Kidney epithelial cell (primary cell): ENCODE measurements around the gene CYP2W1. TPM values are rescaled to one million over a fixed set of nuclear protein-coding genes. Genes with fewer than 3 reads are reported as not detected.

Experiments
- DNase-seq: peaks from one replicate; pipeline ENCODE4 v3.0.0-alpha.2; 2010; ENCODE audit warnings: low read depth
- H3K27me3 ChIP-seq: 2 replicates; pipeline ENCODE4 v1.6.0; 2011; ENCODE audit warnings: low read length; ENCODE audit not compliant: control insufficient read depth, insufficient read depth
- H3K36me3 ChIP-seq: 2 replicates; pipeline ENCODE4 v1.5.1; 2011; ENCODE audit warnings: low read length; ENCODE audit not compliant: control insufficient read depth, insufficient read depth
- H3K4me3 ChIP-seq: 2 replicates; pipeline ENCODE4 v1.5.1; 2011; ENCODE audit warnings: low read depth, mild to moderate bottlenecking, control low read depth, low read length
- CTCF ChIP-seq: IDR thresholded peaks from 2 replicates; pipeline ENCODE4 v1.5.1; 2011; ENCODE audit warnings: mild to moderate bottlenecking, moderate library complexity, low read length, control low read depth, inconsistent platforms; ENCODE audit not compliant: insufficient read depth, poor library complexity, severe bottlenecking
- total RNA-seq: library from RNA; depleted of rRNA; stranded (reverse); fragments of >200 nt; gene quantifications from 2 replicates; pipeline ENCODE4 v1.2.3, GENCODE V29; 2015

The CYP2W1 gene
- total RNA-seq, 1 donor from 2014 or later: not detected

GRCh38 chr7:1020849-1021251 lies 37.9 kb downstream of the CYP2W1 start:
- TF ChIP-seq CTCF: no peak
- no peak for DNase-seq
- no peaks in the 10 kb centered on the region for H3K36me3 ChIP-seq
- no peak overlapping the region for H3K4me3 ChIP-seq
- H3K27me3 ChIP-seq: no peaks in the 10 kb centered on the region

- Histone ChIP-seq H3K4me3 (no peak overlapping the region), H3K36me3 (peaks cover 2% of the 10 kb centered on the region), H3K27me3 (no peaks in the 10 kb centered on the region)
- TF ChIP-seq CTCF: no peak
- DNase-seq: no peak
Observed at GRCh38 chr7:1021366-1021765, 38.4 kb downstream of the CYP2W1 start.

- no peaks in the 10 kb centered on the region for H3K27me3 ChIP-seq
- H3K36me3 ChIP-seq: peaks cover 3% of the 10 kb centered on the region
- DNase-seq: no peak
- no peak for TF ChIP-seq CTCF
- no peak overlapping the region for H3K4me3 ChIP-seq
Observed at GRCh38 chr7:1021931-1022330, 39.0 kb downstream of the CYP2W1 start.

- TF ChIP-seq CTCF: no peak
- DNase-seq: no peak
- no peaks in the 10 kb centered on the region for H3K27me3 ChIP-seq
- peaks cover 3% of the 10 kb centered on the region for H3K36me3 ChIP-seq
- no peak overlapping the region for H3K4me3 ChIP-seq
Observed at GRCh38 chr7:1022356-1022755, 39.4 kb downstream of the CYP2W1 start.

- Histone ChIP-seq H3K4me3 (no peak overlapping the region), H3K36me3 (peaks cover 3% of the 10 kb centered on the region)
- no peak for DNase-seq
Observed at GRCh38 chr7:1022801-1023465, 40.0 kb downstream of the CYP2W1 start.

More at GRCh38 chr7:1022801-1023465, 40.0 kb downstream of the CYP2W1 start:
- TF ChIP-seq CTCF: no peak
- H3K27me3 ChIP-seq: no peaks in the 10 kb centered on the region
